Kidney (tissue), 14 donors: ENCODE data around the gene CLASP1. TPM values are rescaled to one million over a fixed set of nuclear protein-coding genes. Genes with fewer than 3 reads are reported as not detected.

Experiments used
- DNase-seq, 5 donors: peaks; one replicate each; pipeline ENCODE4 v3.0.0-alpha.2; 2013 to 2020
- FAIRE-seq: peaks from 2 replicates; lab custom pipeline; 2012; peaks lifted over from hg19 to GRCh38; lab: Jason Lieb, UNC
- H3K27ac ChIP-seq, 2 donors: one replicate each; pipeline ENCODE4 v1.7.0; 2013; ENCODE audit warnings: low read depth in 2 of 2, low read length in 2 of 2, inconsistent platforms in 1 of 2
- H3K27me3 ChIP-seq: one replicate; pipeline ENCODE4 v1.7.1; 2013; ENCODE audit warnings: low read length, inconsistent platforms; ENCODE audit not compliant: control insufficient read depth, insufficient read depth
- H3K36me3 ChIP-seq, 3 donors: one replicate each; pipeline versions ENCODE4 v1.7.0 to v1.7.1; 2013; ENCODE audit warnings: low read length in 3 of 3, control low read depth in 1 of 3, inconsistent platforms in 1 of 3; ENCODE audit not compliant: insufficient read depth in 3 of 3, control insufficient read depth in 2 of 3
- H3K4me1 ChIP-seq, 3 donors: one replicate each; pipeline versions ENCODE4 v1.7.0 to v1.7.1; 2013; ENCODE audit warnings: low read length in 3 of 3, inconsistent platforms in 1 of 3, low read depth in 1 of 3; ENCODE audit not compliant: control insufficient read depth in 2 of 3, insufficient read depth in 2 of 3
- H3K4me3 ChIP-seq, 3 donors: one replicate each; pipeline versions ENCODE4 v1.7.0 to v1.8.1; 2013; ENCODE audit warnings: low read length in 3 of 3, control low read depth in 1 of 3, inconsistent platforms in 1 of 3
- H3K9ac ChIP-seq, 3 donors: one replicate each; pipeline versions ENCODE4 v1.7.0 to v1.7.1; 2013; ENCODE audit warnings: low read length in 3 of 3, control low read depth in 1 of 3, inconsistent platforms in 1 of 3
- H3K9me3 ChIP-seq, 3 donors: one replicate each; pipeline versions ENCODE4 v1.7.0 to v1.7.1; 2013; ENCODE audit warnings: low read length in 3 of 3, control low read depth in 1 of 3, inconsistent platforms in 1 of 3; ENCODE audit not compliant: control insufficient read depth in 2 of 3, insufficient read depth in 1 of 3
- CTCF ChIP-seq: IDR thresholded peaks from 3 replicates; pipeline ENCODE4 v1.5.1; 2012; ENCODE audit warnings: mild to moderate bottlenecking, moderate library complexity, borderline replicate concordance; ENCODE audit not compliant: insufficient read depth; ENCODE audit errors: extremely low read depth
- intact Hi-C: fragments of 100-400 bp; cut with DNase I; formaldehyde crosslinking; loops from one replicate; pipeline ENCODE4 v1.11.1; 2022
- polyA plus RNA-seq: library from polyadenylated mRNA; stranded (reverse); fragments of 350-450 nt; fragmentation: Illumina TruSeq; extraction: RNeasy Lipid Tissue Mini Kit (QIAGEN cat#74804); gene quantifications from one replicate; pipeline ENCODE4 v1.2.3, GENCODE V29; 2014; ENCODE audit warnings: low read depth, low replicate concordance; ENCODE audit not compliant: insufficient read depth
- total RNA-seq: library from RNA; stranded (reverse); fragmentation: NEBNext Ultra II Directional; extraction: Animal tissue kit (Norgen Biotek cat#: 25700); gene quantifications from one replicate; pipeline ENCODE4 v1.2.1, GENCODE V29; 2021
- donor health status: control.
- donor health status: control.
- donor health status: control.
- donor health status: control.
- donor health status: control.
- donor health status: DM: yes; HTN: yes; CAD: no.
- donor health status: Normal renal cell carcinoma (clear cell type).

Gene CLASP1
- total and polyA plus RNA-seq, 2 donors from 2014 or later: 6.8 to 71.5 TPM

DNA sequence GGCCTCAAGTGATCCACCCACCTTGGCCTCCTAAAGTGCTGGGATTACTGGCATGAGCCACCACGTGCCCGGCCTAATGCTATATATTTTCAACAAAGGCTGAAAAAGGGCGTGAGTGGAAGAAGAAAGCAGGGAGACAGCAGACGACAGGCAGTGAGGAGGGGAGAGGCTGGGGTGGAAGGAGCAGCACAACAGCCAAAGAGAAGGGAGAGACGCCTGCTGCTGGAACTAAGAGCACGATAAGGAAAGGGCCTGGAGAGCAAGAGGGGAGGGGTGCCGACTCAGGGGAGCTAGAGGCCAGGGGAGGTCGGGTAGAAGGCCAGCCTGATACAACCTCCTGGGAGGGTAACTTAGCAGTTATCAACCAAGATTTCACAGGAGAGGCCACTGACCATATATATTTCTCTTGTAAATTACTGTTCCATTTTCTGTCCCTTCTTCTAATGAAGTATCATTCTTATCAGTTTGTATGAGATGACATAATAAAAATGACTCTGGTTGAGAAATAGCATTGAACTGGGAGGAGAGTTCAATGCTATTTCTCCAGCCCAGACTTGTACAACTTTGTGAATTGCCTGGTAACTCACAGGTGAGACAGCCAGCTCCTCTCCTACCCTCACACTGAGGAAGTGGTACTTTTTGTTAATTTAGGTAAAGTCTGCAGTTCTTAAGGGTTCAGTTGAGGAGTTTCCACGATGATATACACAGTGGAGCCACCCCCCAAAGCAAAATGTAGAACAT is 124.4 kb downstream of the CLASP1 start:
- peaks cover 2 to 26% (median 14%) of the 10 kb centered on the region in 3 donors for H3K36me3 ChIP-seq

GRCh38 chr2:121521359-121521758 is 127.9 kb downstream of the CLASP1 start:
- TF ChIP-seq CTCF: no peak
- Histone ChIP-seq H3K27ac (no peak overlapping the region), H3K9ac (no peak overlapping the region), H3K4me1 (no peaks in the 10 kb centered on the region), H3K9me3 (no peaks in the 10 kb centered on the region), H3K27me3 (no peaks in the 10 kb centered on the region), H3K4me3 (no peak overlapping the region), H3K36me3 (peaks cover 2 to 19% (median 14%) of the 10 kb centered on the region in 3 donors)
- no peak for FAIRE-seq
- intact Hi-C loops: no loop called here
- no peak for DNase-seq

More for the DNA sequence above, 124.4 kb downstream of the CLASP1 start:
- Histone ChIP-seq H3K27me3 (no peaks in the 10 kb centered on the region), H3K27ac (no peak overlapping the region), H3K9ac (no peak overlapping the region), H3K4me3 (no peak overlapping the region), H3K9me3 (no peaks in the 10 kb centered on the region), H3K4me1 (peaks cover 3 to 9% (median 5%) of the 10 kb centered on the region in 3 donors)
- FAIRE-seq (no peak), DNase-seq (no peak)
- intact Hi-C loops: no loop called here
- TF ChIP-seq CTCF: no peak

DNA sequence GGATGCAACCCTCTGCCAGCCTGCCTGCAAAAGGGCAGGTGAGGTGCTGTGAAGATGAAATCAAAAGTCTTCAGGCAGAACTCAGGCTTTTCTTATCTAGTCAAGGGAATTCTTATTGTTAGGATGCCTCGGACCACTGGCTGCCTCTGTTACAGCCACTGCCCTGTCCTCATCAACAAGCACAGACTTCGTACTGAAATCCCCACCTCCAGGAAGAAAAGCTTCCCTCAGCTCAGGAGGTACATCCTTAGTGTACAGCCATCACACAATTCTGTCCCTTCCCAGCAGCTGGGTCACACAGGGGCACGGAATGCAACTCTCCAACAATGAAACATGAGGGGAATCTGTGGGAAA is 128.6 kb downstream of the CLASP1 start:
- Histone ChIP-seq H3K27ac (no peak overlapping the region), H3K4me1 (no peaks in the 10 kb centered on the region), H3K9ac (no peak overlapping the region), H3K9me3 (no peaks in the 10 kb centered on the region), H3K27me3 (no peaks in the 10 kb centered on the region), H3K4me3 (no peak overlapping the region), H3K36me3 (peaks cover 2 to 13% (median 12%) of the 10 kb centered on the region in 3 donors)
- no peak for DNase-seq
- intact Hi-C loops: no loop called here
- no peak for TF ChIP-seq CTCF
- FAIRE-seq: no peak
